ENCODE measurements around the gene EMX1.

Gene EMX1

DNA sequence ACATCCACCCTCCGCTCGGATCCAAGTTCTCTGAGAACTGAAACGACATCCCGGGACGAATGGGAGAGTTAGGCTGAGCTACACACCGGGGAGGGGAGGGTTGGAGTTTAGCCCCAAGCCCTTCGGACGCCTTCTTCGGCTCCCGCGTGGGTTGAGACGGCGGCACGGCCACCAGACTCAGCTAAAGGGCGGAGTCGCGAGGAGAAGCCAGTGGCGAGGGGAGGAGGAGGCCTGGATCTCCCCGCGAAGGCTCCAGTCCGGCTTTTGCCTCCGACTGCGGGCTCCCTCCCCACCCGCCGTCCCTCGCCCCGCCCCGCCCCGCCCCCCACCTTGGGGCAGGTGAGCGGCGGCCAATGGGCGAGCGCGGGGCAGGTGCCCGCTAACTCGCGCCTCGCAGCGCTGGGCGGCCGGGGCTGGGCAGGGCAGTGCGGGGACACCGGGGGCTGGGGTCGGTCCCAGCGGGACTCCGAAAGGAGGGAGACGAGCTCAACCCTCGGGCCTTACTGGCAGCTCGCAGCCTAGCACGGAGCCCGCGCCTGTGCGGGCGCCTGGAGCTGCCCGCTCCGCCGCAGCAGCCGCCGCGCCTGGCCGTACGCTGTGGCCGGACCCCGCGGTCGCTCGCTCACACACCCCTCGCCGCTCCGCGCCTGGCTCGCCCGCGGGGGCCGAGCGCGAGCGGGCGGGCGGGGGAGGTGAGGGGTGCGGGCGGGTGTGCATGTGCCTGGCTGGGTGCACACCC, at the start of gene EMX1:
Gene EMX1 (plus strand): TSS at position 382 of the 739 bp plus-strand sequence. CDS start 334 bp downstream, at position 716.
- no peak for DNase-seq (ENCODE audit: low read depth)

GRCh38 chr2:72871060-72871459, 46.3 kb upstream of the EMX1 start:
- DNase-seq (ENCODE audit: low read depth), result no peak

- DNase-seq (ENCODE audit: low read depth), result no peak
Observed at GRCh38 chr2:72871880-72872279, 45.4 kb upstream of the EMX1 start.

- DNase-seq (ENCODE audit: low read depth), result peak; percentile 59
Observed at GRCh38 chr2:72883356-72883962, 33.9 kb upstream of the EMX1 start.

DNA sequence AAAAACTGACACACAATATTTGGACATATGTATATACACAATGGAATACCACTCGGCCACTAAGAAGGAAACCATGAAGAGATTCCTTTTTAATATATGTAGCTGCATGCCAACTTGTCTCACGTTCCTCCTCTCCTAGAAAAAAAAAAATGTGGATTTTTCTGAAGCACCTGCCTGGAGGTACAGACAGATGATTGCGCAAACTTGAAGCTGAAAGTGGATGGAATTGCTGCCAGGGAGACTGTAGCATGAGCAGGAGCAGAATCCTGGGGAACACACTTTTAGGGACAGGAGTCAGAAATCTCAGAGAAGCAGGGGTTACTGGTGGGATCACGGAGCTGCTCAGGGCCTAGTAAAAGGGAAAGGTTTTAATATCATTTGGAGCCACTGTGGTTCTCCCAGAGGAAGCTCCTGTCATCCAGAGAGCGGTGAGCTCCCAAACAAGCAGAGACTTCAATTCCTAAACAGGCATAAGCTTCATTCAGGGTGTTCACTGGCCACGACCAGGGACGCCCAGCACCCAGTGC, 30.8 kb upstream of the EMX1 start:
- no peak for DNase-seq (ENCODE audit: low read depth)

- peak; percentile 77 for DNase-seq (ENCODE audit: low read depth)
Observed at GRCh38 chr2:72887032-72887739, 30.1 kb upstream of the EMX1 start, which contains the start of gene SPR. Gene SPR, plus strand, starts transcription at chr2:72887408. Its CDS starts 25 bp downstream, at chr2:72887433.

GRCh38 chr2:72887740-72888437, 29.4 kb upstream of the EMX1 start:
- peak; percentile 89 for DNase-seq (ENCODE audit: low read depth)

- DNase-seq (ENCODE audit: low read depth), result no peak
Observed at GRCh38 chr2:72888438-72889202, 28.7 kb upstream of the EMX1 start.

- no peak for DNase-seq (ENCODE audit: low read depth)
Observed at GRCh38 chr2:72889991-72890390, 27.3 kb upstream of the EMX1 start.

DNA sequence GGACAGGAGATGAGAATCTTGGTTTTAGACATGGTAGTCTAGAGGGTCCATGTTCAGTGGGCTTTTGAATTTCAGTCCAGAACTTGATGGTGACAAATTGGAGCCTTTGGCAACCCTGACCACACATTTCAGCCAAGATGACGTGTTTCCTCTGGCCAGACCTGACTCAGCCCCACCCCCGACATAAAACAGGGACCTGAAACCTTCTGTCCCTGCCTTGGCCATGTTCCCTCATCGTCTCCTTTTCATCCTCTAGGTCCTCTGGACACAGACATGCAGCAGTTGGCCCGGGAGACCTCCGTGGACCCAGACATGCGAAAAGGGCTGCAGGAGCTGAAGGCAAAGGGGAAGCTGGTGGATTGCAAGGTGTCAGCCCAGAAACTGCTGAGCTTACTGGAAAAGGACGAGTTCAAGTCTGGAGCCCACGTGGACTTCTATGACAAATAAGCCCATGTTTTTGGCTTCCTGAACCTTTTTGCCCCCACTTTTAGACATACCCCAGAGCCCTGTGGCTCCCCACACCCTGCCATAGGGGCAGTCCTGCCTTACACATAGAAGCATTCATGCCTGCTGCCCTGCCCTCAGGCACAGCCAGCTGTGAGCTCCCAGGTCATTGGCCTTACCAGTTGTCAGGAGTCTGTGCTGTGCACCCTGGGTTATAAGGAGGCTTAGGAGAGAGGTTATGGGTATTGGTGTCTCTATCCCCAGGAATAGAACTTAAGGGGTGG, 26.1 kb upstream of the EMX1 start:
- DNase-seq (ENCODE audit: low read depth), result no peak

DNA sequence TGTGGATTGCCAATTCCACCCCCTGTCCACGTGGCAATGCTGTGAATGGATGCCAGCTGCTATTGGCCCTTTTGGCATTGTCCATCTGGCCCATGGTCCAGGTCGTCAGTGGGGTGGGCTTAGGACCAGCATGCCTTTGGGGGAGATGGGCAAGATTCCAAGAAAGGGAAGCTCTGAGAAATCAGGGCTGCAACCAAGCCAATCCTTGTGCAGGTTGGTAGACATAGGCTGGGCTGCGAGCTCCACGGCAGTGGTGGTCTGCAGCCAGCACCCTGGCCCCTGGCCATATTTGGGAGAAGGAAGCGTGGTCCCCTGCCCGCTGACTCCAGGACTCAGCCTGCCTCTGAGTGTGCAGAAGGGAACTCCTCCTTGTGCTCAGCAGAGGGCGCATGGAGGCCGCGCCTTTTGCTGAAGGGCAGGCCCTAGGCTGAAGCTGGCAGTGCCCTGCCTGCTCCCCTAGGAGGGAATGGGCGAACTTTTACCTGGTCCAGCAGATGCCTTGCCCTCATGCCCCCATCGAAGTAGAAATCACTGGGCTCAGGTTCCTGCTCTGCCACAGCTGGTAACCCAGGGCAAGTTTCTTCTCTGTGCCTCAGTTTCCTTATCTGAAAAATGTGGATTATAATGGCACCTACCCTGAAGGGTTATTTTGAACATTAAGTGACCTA, 24.7 kb upstream of the EMX1 start:
- peak; percentile 78 for DNase-seq (ENCODE audit: low read depth)

- peak; percentile 72 for DNase-seq (ENCODE audit: low read depth)
Observed at GRCh38 chr2:72893594-72894319, 23.6 kb upstream of the EMX1 start.

DNA sequence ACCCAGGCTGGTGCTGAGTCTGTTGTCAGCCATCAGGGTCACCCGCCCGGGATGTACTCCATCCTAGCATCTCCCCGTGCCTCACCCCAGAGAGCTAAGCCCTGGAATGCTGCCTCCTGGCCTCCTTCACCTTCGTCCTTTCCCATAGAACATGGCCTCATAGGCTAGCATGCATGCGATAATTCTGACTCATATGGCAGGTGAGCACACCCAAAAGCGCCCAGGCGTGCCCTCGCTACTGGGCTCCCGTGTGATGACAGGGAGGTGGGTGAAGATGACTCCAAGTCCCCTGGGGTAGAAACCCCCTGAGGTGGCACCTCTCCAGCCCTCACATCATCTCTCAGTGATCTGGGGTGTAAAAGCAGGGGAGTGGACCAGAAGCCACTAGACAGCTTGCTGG, 22.8 kb upstream of the EMX1 start:
- DNase-seq (ENCODE audit: low read depth), result no peak

- DNase-seq (ENCODE audit: low read depth), result no peak
Observed at GRCh38 chr2:72895154-72895553, 22.2 kb upstream of the EMX1 start.

DNA sequence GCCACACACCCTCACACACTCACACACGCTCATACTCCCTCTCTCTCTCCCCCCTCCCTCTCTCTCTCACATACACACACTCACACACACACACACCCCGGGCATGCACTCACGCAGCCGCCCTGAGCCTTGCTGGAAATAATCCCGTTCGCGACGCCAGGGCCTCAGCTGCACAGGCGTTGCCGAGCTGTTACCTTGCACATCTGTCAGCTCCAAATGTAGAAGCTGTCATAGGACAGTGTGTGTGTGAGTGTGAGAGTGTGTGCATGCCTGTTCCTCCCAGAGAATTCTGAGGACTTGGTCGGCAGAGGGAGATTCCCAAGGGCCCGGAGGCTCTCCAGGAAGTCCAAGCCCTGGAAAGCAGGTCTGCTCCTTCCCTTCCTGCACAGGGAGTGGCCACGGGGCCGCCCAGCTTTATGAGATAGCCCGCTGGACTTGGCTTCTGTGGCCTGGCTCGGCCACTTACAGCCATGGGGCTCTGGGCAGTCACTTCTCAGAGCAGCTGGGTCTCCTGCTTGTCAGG, 21.5 kb upstream of the EMX1 start:
- DNase-seq (ENCODE audit: low read depth), result peak; percentile 50

- DNase-seq (ENCODE audit: low read depth), result peak; percentile 35
Observed at GRCh38 chr2:72896446-72896845, 20.9 kb upstream of the EMX1 start.

DNA sequence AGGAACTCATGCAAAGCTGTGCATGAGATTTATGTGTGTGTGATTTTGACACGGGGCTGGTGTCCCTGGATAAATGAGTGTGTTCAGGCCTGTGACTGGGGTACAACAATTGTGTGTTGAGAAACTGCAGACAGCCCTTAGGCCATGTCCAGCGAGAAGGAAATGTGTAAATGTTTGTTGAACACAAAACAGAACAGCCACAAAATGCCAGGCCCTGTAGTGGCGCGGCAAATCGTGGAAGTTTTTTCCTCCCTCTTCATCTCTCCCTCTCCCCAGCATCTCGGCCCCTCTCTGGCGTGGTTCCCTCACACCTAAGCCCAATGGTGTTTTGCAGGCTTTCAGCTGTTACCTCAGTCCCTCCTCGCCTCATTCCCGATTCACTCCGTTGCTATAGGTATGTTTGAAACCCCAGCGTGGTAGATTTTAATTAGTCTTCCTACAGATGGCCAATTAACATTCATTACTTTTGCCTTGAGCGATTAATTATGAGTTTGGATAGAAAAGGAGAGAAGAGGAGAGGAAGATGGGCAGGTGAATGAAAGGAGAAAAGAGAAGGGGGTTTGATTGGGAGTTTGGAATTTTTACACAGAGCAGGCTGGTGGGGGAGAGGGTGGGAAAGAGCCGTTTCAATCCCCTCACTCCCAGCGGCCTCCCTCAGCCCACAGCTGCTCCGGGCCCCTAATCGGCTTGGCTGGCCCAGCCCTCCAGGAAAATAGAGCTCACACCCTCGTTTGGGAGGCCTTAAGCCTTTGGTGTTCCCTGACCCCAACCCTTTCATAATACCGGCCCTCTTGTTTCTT, 19.3 kb upstream of the EMX1 start:
- DNase-seq (ENCODE audit: low read depth), result no peak

DNA sequence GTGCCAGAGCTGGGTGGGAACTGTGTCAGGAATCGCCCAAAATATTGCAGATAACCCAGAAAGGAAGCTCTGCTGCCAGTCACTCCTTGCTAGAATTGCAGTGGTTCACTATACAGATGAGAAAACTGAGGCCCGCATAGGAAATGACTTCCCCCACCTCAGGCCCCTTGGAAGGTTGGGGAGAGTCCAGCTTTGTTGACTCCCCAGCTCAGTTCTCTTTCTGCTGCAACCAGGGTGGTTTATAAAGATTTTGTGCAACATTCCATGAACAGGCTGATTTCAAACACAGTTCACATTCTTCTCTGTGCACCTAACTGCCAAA, 18.8 kb upstream of the EMX1 start:
- DNase-seq (ENCODE audit: low read depth), result no peak

All from EH (cell line).